AG10803 (cell line): ENCODE results near the gene HEATR5A.
A peak's percentile ranks its signal among the peaks of the same experiment; 100 is the strongest.

Experiments used
- DNase-seq: peaks from one replicate; pipeline ENCODE4 v3.0.0; 2010; ENCODE audit warnings: low read depth
- H3K4me3 ChIP-seq: 2 replicates; pipeline ENCODE4 v1.5.1; 2011; ENCODE audit warnings: mild to moderate bottlenecking, low read length, control low read depth
- CTCF ChIP-seq: conservative IDR thresholded peaks from 2 replicates; pipeline ENCODE4 v1.5.1; 2011; ENCODE audit warnings: mild to moderate bottlenecking, low read length, control low read depth, inconsistent platforms

Gene HEATR5A

GRCh38 chr14:31426663-31427062, 6.3 kb upstream of the HEATR5A start:
- no peak overlapping the region for H3K4me3 ChIP-seq
- TF ChIP-seq CTCF: no peak

GRCh38 chr14:31425905-31426304, 5.6 kb upstream of the HEATR5A start:
- TF ChIP-seq CTCF: no peak

More at GRCh38 chr14:31426663-31427062, 6.3 kb upstream of the HEATR5A start:
- DNase-seq: no peak

GRCh38 chr14:31421200-31421599, 850 bp upstream of the HEATR5A start:
- H3K4me3 ChIP-seq: no peak overlapping the region
- no peak for TF ChIP-seq CTCF
- DNase-seq: no peak

More at GRCh38 chr14:31425905-31426304, 5.6 kb upstream of the HEATR5A start:
- DNase-seq: no peak
- no peak overlapping the region for H3K4me3 ChIP-seq

- no peak for TF ChIP-seq CTCF
- DNase-seq: peak; percentile 49
These were observed 407 bp downstream of the HEATR5A start for GRCh38 chr14:31419967-31420318.

GRCh38 chr14:31419179-31419966, 977 bp downstream of the HEATR5A start:
- peak overlapping the region; percentile 99 for H3K4me3 ChIP-seq
- no peak for TF ChIP-seq CTCF
- no peak for DNase-seq

More at GRCh38 chr14:31419967-31420318, 407 bp downstream of the HEATR5A start:
- peak overlapping the region; percentile 99 for H3K4me3 ChIP-seq

- no peak for DNase-seq
- H3K4me3 ChIP-seq: peak overlapping the region; percentile 99
- no peak for TF ChIP-seq CTCF
These were observed 1.9 kb downstream of the HEATR5A start for GRCh38 chr14:31418440-31418839.

GRCh38 chr14:31414190-31414833, 6.0 kb downstream of the HEATR5A start:
- TF ChIP-seq CTCF: no peak
- no peak overlapping the region for H3K4me3 ChIP-seq
- no peak for DNase-seq
